A549 (cell line): ENCODE measurements around the gene SFT2D1. TPM values are rescaled to one million over a fixed set of nuclear protein-coding genes. Genes with fewer than 3 reads are reported as not detected.

Experiments used
- ATAC-seq, 2 experiments: fragments of 200-7000 bp in 1 of 2; fragments of >200 bp in 1 of 2; cut with Nextera tagmentation in 1 of 2; cut with Tn5 transposase in 1 of 2; 3 replicates each; pipeline versions ENCODE4 v1.8.0 to v1.9.1; 2018 to 2020; ENCODE audit warnings: mild to moderate bottlenecking in 1 of 2, moderate library complexity in 1 of 2
- CTCF ChIA-PET: fragments of 300-600 bp; sonication (Branson Sonifier 250); formaldehyde crosslinking; extraction: SDS; loops from one replicate; lab custom pipeline; 2021; ENCODE audit warnings: antibody characterized with exemption, inconsistent platforms; lab: Yijun Ruan, JAX
- POLR2A ChIA-PET: fragments of 350-600 bp; formaldehyde crosslinking; extraction: SDS; loops from one replicate; lab custom pipeline; 2021; ENCODE audit warnings: antibody characterized with exemption, inconsistent platforms; lab: Yijun Ruan, JAX
- DNase-seq, 2 experiments: peaks; one replicate each; pipeline versions ENCODE4 v3.0.0 to v3.0.0-alpha.2; 2011 to 2016; ENCODE audit warnings: low read depth in 1 of 2, low spot score in 1 of 2
- FAIRE-seq: peaks from 2 replicates; lab custom pipeline; 2011; peaks lifted over from hg19 to GRCh38; lab: Jason Lieb, UNC
- H3K27ac ChIP-seq, 2 experiments: fragments of >200 bp; sonication (Bioruptor Twin); formaldehyde crosslinking; 3 replicates each; pipeline ENCODE4 v1.5.1; 2016 to 2017
- H3K4me1 ChIP-seq: fragments of >200 bp; sonication (Bioruptor Twin); formaldehyde crosslinking; 3 replicates; pipeline ENCODE4 v1.6.1; 2016
- H3K4me2 ChIP-seq: fragments of >200 bp; sonication (Bioruptor Twin); formaldehyde crosslinking; 3 replicates; pipeline ENCODE4 v1.6.1; 2016
- H3K4me3 ChIP-seq: fragments of >200 bp; sonication (Bioruptor Twin); formaldehyde crosslinking; 3 replicates; pipeline ENCODE4 v1.5.1; 2016
- H3K9me3 ChIP-seq: fragments of >200 bp; sonication (Bioruptor Twin); formaldehyde crosslinking; 3 replicates; pipeline ENCODE4 v1.6.1; 2016
- EHF ChIP-seq: fragments of 250-450 bp; sonication (Bioruptor Pico); IDR thresholded peaks from 2 replicates; pipeline ENCODE4 v1.5.0; 2020; ENCODE audit warnings: mild to moderate bottlenecking
- EHMT2 ChIP-seq: fragments of 200-600 bp; sonication (generic); IDR thresholded peaks from 2 replicates; pipeline ENCODE4 v1.6.1; 2016; ENCODE audit warnings: antibody characterized with exemption, low read depth, mild to moderate bottlenecking, moderate library complexity
- FOSL2 ChIP-seq, 2 experiments: fragments of 450-650 bp in 1 of 2; fragments of >200 bp in 1 of 2; sonication (Bioruptor Twin) in 1 of 2; formaldehyde crosslinking; IDR thresholded peaks; 2 replicates each; pipeline versions ENCODE4 v1.5.0 to v1.6.1; 2016 to 2020; ENCODE audit warnings: mild to moderate bottlenecking in 1 of 2, moderate library complexity in 1 of 2
- FOXS1 ChIP-seq: fragments of 250-450 bp; sonication (Bioruptor Pico); IDR thresholded peaks from 2 replicates; pipeline ENCODE4 v1.5.0; 2020; ENCODE audit warnings: mild to moderate bottlenecking, moderate library complexity
- HDAC2 ChIP-seq: fragments of 200-600 bp; sonication (generic); IDR thresholded peaks from 2 replicates; pipeline ENCODE4 v1.6.1; 2016
- HOXB13 ChIP-seq: fragments of 250-450 bp; sonication (Bioruptor Pico); IDR thresholded peaks from 2 replicates; pipeline ENCODE4 v1.5.0; 2020; ENCODE audit warnings: low read depth, mild to moderate bottlenecking, moderate library complexity
- HOXB5 ChIP-seq: fragments of 250-450 bp; sonication (Bioruptor Pico); IDR thresholded peaks from 2 replicates; pipeline ENCODE4 v1.5.0; 2020; ENCODE audit warnings: mild to moderate bottlenecking, moderate library complexity
- JUNB ChIP-seq: fragments of >200 bp; sonication (Bioruptor Twin); formaldehyde crosslinking; IDR thresholded peaks from 2 replicates; pipeline ENCODE4 v1.6.1; 2016
- MYC ChIP-seq: IDR thresholded peaks from 2 replicates; pipeline ENCODE4 v1.6.1; 2012; ENCODE audit warnings: mild to moderate bottlenecking, inconsistent platforms, low read length, improper control_type of control experiment, borderline replicate concordance
- NPAS2 ChIP-seq: fragments of 250-450 bp; sonication (Bioruptor Pico); IDR thresholded peaks from 2 replicates; pipeline ENCODE4 v1.8.0; 2022; ENCODE audit warnings: mild to moderate bottlenecking, moderate library complexity, borderline replicate concordance
- POLR2A ChIP-seq: IDR thresholded peaks from 2 replicates; pipeline ENCODE4 v1.6.1; 2012; ENCODE audit warnings: mild to moderate bottlenecking, low read length
- RCOR1 ChIP-seq: fragments of 150-350 bp; IDR thresholded peaks from 2 replicates; pipeline ENCODE4 v1.6.1; 2014; ENCODE audit warnings: antibody characterized with exemption, low read length, low read depth
- RNF2 ChIP-seq: fragments of 200-600 bp; sonication (generic); IDR thresholded peaks from 2 replicates; pipeline ENCODE4 v1.6.1; 2016; ENCODE audit warnings: low read depth, mild to moderate bottlenecking, antibody characterized with exemption, moderate library complexity, borderline replicate concordance
- ZFP36 ChIP-seq: fragments of 450-650 bp; IDR thresholded peaks from 2 replicates; pipeline ENCODE4 v1.6.1; 2014; ENCODE audit warnings: borderline replicate concordance; ENCODE audit not compliant: partially characterized antibody
- WGBS: methylation state at CpG from one replicate; pipeline ENCODE4 v1.1.6; 2017; ENCODE audit errors: missing lambda C conversion rate; 5-methylcytosine and 5-hydroxymethylcytosine counted together
- polyA plus RNA-seq, 4 experiments: library from polyadenylated mRNA; depleted of rRNA in 3 of 4; stranded (reverse); fragments of >200 nt; fragmentation: RNase III in 1 of 4; extraction: RNeasy Plus Mini Kit Qiagen cat#74134 plus additional on column Dnase treatment in 1 of 4; gene quantifications; 2 replicates in 3 of 4; 3 replicates in 1 of 4; pipeline ENCODE4 v1.2.3, GENCODE V29; 2011 to 2017
- TF ChIP-seq, protein P1 (sequence below): IDR thresholded peaks from 2 replicates; pipeline ENCODE4 v1.6.1; 2012; ENCODE audit warnings: low read depth, borderline replicate concordance
- TF ChIP-seq, protein P2 (sequence below): IDR thresholded peaks from 2 replicates; pipeline ENCODE4 v1.6.1; 2012
- TF ChIP-seq, protein P3 (sequence below): fragments of 250-450 bp; sonication (Bioruptor Pico); IDR thresholded peaks from 2 replicates; pipeline ENCODE4 v1.5.0; 2021; ENCODE audit warnings: mild to moderate bottlenecking, moderate library complexity, borderline replicate concordance
- TF ChIP-seq, protein P4 (sequence below): fragments of 200-600 bp; sonication (generic); IDR thresholded peaks from 2 replicates; pipeline ENCODE4 v1.6.1; 2016; ENCODE audit warnings: antibody characterized with exemption, mild to moderate bottlenecking, moderate library complexity

SFT2D1 gene
- polyA plus RNA-seq, 2 of the 4 experiments (the other 2 are of a cell fraction) = 48.1 to 74.4 TPM

DNA sequence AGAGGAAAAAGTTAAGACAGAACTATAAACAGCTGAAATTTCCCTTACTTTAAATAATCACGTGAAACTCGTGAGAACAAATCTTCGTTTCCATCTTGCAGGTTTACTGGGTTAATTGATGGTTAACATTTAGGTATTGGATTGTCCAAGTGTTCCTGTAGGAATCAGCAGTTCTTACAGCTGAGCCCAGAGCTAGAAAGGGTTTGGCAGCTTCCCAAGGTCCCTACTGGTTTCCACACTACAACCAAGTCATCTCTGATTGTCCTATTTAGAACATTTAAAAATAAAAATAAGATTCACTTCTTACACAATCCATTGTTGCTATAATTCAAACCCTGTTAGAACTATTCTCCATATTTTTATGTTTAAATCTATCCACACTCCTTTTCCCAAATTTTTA lies 24.6 kb upstream of the SFT2D1 start:
- no peak for TF ChIP-seq FOSL2 (IDR thresholded peaks at IDR 0.05)
- TF ChIP-seq FOSL2 (CRISPR knock-in tag; IDR thresholded peaks at IDR 0.05) = no peak
- TF ChIP-seq EHF (CRISPR knock-in tag) = no peak
- FAIRE-seq = no peak
- 80% methylated on average over 3 of the region's 3 CpGs for WGBS

DNA sequence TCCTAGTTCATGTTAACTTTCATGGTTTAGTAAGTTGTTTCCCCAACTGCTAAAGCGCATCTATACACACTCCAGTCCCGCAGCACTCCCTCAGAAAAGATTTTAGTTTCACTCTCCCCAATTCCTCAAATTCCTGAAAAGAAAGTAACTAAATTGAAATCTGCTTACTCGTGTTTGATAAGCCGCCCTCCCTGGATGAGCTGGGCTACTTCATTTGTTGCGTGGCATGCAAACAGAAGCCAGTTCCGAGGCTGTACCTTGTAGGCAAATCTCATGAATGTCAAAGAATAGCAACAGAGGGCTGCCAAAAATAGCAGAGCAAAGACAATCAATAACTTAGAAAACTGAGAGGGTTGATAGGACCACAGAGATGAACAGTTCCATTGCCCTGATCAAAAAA lies 23.5 kb upstream of the SFT2D1 start:
- 60% methylated on average over 6 of the region's 6 CpGs for WGBS
- no peak for TF ChIP-seq RCOR1
- TF ChIP-seq HOXB13 = no peak
- TF ChIP-seq, protein P1, sequence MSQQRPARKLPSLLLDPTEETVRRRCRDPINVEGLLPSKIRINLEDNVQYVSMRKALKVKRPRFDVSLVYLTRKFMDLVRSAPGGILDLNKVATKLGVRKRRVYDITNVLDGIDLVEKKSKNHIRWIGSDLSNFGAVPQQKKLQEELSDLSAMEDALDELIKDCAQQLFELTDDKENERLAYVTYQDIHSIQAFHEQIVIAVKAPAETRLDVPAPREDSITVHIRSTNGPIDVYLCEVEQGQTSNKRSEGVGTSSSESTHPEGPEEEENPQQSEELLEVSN = no peak
- no peak for TF ChIP-seq FOXS1 (CRISPR knock-in tag)
- no peak for TF ChIP-seq ZFP36

More for the DNA sequence above, 24.6 kb upstream of the SFT2D1 start:
- DNase-seq (no peak), ATAC-seq (no peak)
- POLR2A ChIA-PET = no interaction called here
- H3K4me3 ChIP-seq = no peak overlapping the region
- CTCF ChIA-PET = interaction anchor here (1.0 to 1.1 kb wide), 2 partner anchors 15 to 17 kb away, joined by 3 to 4 read pairs; no protein-coding TSS in a partner anchor
- no peak overlapping the region for H3K27ac ChIP-seq
- H3K4me1 ChIP-seq = no peaks in the 10 kb centered on the region
- no peaks in the 10 kb centered on the region for H3K9me3 ChIP-seq
- H3K4me2 ChIP-seq = no peak overlapping the region

DNA sequence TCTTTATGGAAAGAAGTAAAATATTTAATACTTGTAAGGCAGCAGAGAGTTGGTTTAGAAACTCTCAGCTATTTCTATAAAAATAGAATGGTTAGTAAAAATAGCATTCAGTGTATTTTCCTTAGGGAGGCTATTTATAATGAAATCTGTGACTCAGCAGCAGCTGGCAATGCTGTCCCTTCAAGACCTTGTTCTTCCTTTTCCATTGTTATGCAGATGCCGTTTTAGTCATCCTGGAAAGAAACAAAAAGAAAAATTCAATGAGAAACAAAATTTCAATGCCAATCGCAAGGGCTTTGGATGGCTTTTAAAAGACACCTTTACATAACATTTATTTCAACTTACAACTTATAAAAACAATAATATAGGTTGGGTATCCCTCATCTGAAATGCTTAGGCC lies 22.9 kb upstream of the SFT2D1 start:
- Histone ChIP-seq H3K4me1 (no peaks in the 10 kb centered on the region), H3K9me3 (no peaks in the 10 kb centered on the region), H3K4me2 (no peak overlapping the region), H3K27ac (no peak overlapping the region), H3K4me3 (no peak overlapping the region)
- DNase-seq (no peak), FAIRE-seq (no peak), ATAC-seq (no peak)
- TF ChIP-seq, protein P2, sequence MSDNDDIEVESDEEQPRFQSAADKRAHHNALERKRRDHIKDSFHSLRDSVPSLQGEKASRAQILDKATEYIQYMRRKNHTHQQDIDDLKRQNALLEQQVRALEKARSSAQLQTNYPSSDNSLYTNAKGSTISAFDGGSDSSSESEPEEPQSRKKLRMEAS = no peak
- TF ChIP-seq RNF2 (no peak), POLR2A (no peak), JUNB (no peak), MYC (no peak), NPAS2 (CRISPR knock-in tag) (no peak), HDAC2 (no peak), HOXB5 (no peak), EHMT2 (no peak)
- TF ChIP-seq, protein P3, sequence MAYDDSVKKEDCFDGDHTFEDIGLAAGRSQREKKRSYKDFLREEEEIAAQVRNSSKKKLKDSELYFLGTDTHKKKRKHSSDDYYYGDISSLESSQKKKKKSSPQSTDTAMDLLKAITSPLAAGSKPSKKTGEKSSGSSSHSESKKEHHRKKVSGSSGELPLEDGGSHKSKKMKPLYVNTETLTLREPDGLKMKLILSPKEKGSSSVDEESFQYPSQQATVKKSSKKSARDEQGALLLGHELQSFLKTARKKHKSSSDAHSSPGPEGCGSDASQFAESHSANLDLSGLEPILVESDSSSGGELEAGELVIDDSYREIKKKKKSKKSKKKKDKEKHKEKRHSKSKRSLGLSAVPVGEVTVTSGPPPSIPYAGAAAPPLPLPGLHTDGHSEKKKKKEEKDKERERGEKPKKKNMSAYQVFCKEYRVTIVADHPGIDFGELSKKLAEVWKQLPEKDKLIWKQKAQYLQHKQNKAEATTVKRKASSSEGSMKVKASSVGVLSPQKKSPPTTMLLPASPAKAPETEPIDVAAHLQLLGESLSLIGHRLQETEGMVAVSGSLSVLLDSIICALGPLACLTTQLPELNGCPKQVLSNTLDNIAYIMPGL (CRISPR knock-in tag) = no peak
- TF ChIP-seq, protein P1 = no peak
- TF ChIP-seq, protein P4, sequence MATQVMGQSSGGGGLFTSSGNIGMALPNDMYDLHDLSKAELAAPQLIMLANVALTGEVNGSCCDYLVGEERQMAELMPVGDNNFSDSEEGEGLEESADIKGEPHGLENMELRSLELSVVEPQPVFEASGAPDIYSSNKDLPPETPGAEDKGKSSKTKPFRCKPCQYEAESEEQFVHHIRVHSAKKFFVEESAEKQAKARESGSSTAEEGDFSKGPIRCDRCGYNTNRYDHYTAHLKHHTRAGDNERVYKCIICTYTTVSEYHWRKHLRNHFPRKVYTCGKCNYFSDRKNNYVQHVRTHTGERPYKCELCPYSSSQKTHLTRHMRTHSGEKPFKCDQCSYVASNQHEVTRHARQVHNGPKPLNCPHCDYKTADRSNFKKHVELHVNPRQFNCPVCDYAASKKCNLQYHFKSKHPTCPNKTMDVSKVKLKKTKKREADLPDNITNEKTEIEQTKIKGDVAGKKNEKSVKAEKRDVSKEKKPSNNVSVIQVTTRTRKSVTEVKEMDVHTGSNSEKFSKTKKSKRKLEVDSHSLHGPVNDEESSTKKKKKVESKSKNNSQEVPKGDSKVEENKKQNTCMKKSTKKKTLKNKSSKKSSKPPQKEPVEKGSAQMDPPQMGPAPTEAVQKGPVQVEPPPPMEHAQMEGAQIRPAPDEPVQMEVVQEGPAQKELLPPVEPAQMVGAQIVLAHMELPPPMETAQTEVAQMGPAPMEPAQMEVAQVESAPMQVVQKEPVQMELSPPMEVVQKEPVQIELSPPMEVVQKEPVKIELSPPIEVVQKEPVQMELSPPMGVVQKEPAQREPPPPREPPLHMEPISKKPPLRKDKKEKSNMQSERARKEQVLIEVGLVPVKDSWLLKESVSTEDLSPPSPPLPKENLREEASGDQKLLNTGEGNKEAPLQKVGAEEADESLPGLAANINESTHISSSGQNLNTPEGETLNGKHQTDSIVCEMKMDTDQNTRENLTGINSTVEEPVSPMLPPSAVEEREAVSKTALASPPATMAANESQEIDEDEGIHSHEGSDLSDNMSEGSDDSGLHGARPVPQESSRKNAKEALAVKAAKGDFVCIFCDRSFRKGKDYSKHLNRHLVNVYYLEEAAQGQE = no peak
- WGBS = 74% methylated on average over 2 of the region's 2 CpGs
- ChIA-PET POLR2A (no interaction called here), CTCF (interaction anchor here (1.3 kb wide), 1 partner anchor 52 kb away, joined by 3 read pairs; no protein-coding TSS in a partner anchor)

More for the DNA sequence above, 23.5 kb upstream of the SFT2D1 start:
- CTCF ChIA-PET = interaction anchor here (0.6 to 1.3 kb wide), 2 partner anchors 52 kb away, joined by 3 read pairs; no protein-coding TSS in a partner anchor
- no peaks in the 10 kb centered on the region for H3K4me1 ChIP-seq
- DNase-seq (no peak), ATAC-seq (no peak), FAIRE-seq (no peak)
- no peak overlapping the region for H3K4me3 ChIP-seq
- POLR2A ChIA-PET = no interaction called here
- H3K9me3 ChIP-seq = no peaks in the 10 kb centered on the region
- H3K27ac ChIP-seq = no peak overlapping the region
- H3K4me2 ChIP-seq = peak overlapping the region; percentile 22; the same call in 1 of the 3 replicates
